ENCODE data around the gene ABCB6. TPM values are rescaled to one million over a fixed set of nuclear protein-coding genes. Genes with fewer than 3 reads are reported as not detected.

Gene ABCB6
- 27.5 and 30.0 TPM in 2 replicates for total RNA-seq
- long read RNA-seq, transcript ABCB6-201 (19 exons, 3,045 nt), result major isoform, 43 of 72 reads
- long read RNA-seq, partial matches to known transcripts, result 11 of 72 reads
- long read RNA-seq, other reads (novel, unspliced or antisense), result 16 of 72 reads

- Mint-ChIP-seq H3K4me1 (ENCODE audit: unreplicated experiment) (peaks cover 25% of the 10 kb centered on the region), H3K9me3 (ENCODE audit: unreplicated experiment) (no peaks in the 10 kb centered on the region), H3K36me3 (ENCODE audit: unreplicated experiment) (peaks cover 29% of the 10 kb centered on the region), H3K27ac (ENCODE audit: unreplicated experiment) (peak within 1 kb of the TSS; percentile 99), H3K27me3 (ENCODE audit: unreplicated experiment) (no peaks in the 10 kb centered on the region), H3K4me3 (ENCODE audit: unreplicated experiment) (peak within 1 kb of the TSS; percentile 83)
- peak; percentile 98 for DNase-seq (ENCODE audit: extremely low spot score, unreplicated experiment)
- TF ChIP-seq, protein P1, sequence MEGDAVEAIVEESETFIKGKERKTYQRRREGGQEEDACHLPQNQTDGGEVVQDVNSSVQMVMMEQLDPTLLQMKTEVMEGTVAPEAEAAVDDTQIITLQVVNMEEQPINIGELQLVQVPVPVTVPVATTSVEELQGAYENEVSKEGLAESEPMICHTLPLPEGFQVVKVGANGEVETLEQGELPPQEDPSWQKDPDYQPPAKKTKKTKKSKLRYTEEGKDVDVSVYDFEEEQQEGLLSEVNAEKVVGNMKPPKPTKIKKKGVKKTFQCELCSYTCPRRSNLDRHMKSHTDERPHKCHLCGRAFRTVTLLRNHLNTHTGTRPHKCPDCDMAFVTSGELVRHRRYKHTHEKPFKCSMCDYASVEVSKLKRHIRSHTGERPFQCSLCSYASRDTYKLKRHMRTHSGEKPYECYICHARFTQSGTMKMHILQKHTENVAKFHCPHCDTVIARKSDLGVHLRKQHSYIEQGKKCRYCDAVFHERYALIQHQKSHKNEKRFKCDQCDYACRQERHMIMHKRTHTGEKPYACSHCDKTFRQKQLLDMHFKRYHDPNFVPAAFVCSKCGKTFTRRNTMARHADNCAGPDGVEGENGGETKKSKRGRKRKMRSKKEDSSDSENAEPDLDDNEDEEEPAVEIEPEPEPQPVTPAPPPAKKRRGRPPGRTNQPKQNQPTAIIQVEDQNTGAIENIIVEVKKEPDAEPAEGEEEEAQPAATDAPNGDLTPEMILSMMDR (IDR thresholded peaks at IDR 0.05), result no peak
Observed at GRCh38 chr2:219218732-219219701, at the start of gene ABCB6. ABCB6 (minus strand) TSS chr2:219218958; CDS start chr2:219218673, 285 bp downstream.

GRCh38 chr2:219268294-219268693 lies 49.5 kb upstream of the ABCB6 start:
- no peak for DNase-seq (ENCODE audit: extremely low spot score, unreplicated experiment)
- no peaks in the 10 kb centered on the region for H3K36me3 Mint-ChIP-seq (ENCODE audit: unreplicated experiment)
- H3K4me1 Mint-ChIP-seq (ENCODE audit: unreplicated experiment), result no peaks in the 10 kb centered on the region
- peaks cover 4% of the 10 kb centered on the region for H3K27me3 Mint-ChIP-seq (ENCODE audit: unreplicated experiment)
- H3K27ac Mint-ChIP-seq (ENCODE audit: unreplicated experiment), result no peak overlapping the region
- TF ChIP-seq, protein P1 (IDR thresholded peaks at IDR 0.05), result no peak
- no peak overlapping the region for H3K4me3 Mint-ChIP-seq (ENCODE audit: unreplicated experiment)
- no peaks in the 10 kb centered on the region for H3K9me3 Mint-ChIP-seq (ENCODE audit: unreplicated experiment)

DNA sequence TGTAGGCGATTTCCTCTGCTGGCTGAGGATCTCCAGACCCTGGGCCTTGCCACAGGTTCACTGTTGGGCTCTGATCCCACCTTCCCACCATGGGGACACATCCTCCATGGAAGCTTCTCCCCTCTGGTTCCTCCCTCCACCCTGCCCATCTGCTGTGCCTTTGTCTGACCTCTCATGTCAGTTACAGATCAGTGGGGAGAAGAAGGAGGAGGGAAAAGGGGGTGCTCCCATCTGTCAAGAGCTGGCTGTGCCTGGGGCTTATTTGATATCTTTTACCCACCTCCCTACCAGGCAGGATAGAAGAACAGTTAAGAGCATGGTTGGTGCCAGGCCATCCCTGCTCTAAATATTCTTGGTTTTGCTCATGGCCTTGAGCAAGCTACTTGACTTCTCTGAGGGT lies 48.1 kb upstream of the ABCB6 start:
- Mint-ChIP-seq H3K4me1 (ENCODE audit: unreplicated experiment) (no peaks in the 10 kb centered on the region), H3K36me3 (ENCODE audit: unreplicated experiment) (no peaks in the 10 kb centered on the region), H3K27ac (ENCODE audit: unreplicated experiment) (no peak overlapping the region), H3K9me3 (ENCODE audit: unreplicated experiment) (no peaks in the 10 kb centered on the region), H3K27me3 (ENCODE audit: unreplicated experiment) (peaks cover 8% of the 10 kb centered on the region), H3K4me3 (ENCODE audit: unreplicated experiment) (no peak overlapping the region)
- no peak for DNase-seq (ENCODE audit: extremely low spot score, unreplicated experiment)
- TF ChIP-seq, protein P1 (IDR thresholded peaks at IDR 0.05), result no peak

DNA sequence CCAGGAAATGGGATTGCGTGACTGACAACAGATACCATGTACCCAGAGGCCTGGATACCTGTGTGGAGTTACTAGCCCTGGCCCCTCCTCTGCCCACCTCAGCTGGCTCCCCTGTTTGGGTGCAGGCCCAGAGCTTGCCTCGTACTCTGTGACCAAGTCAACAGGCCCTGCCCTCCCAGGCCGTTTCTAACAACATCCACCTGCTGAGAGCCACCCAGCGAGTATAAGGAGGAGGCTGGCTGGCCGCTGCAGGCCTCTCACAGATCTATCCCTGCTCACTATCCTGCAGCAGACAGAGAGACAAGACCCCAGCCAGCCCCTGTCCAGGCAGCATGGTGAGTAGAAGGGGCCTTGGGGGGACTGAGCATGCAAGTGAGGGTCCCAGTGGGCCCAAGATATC lies 47.5 kb upstream of the ABCB6 start:
- no peaks in the 10 kb centered on the region for H3K9me3 Mint-ChIP-seq (ENCODE audit: unreplicated experiment)
- H3K27me3 Mint-ChIP-seq (ENCODE audit: unreplicated experiment), result peaks cover 15% of the 10 kb centered on the region
- H3K27ac Mint-ChIP-seq (ENCODE audit: unreplicated experiment), result no peak overlapping the region
- H3K36me3 Mint-ChIP-seq (ENCODE audit: unreplicated experiment), result no peaks in the 10 kb centered on the region
- TF ChIP-seq, protein P1 (IDR thresholded peaks at IDR 0.05), result no peak
- DNase-seq (ENCODE audit: extremely low spot score, unreplicated experiment), result no peak
- no peaks in the 10 kb centered on the region for H3K4me1 Mint-ChIP-seq (ENCODE audit: unreplicated experiment)
- no peak overlapping the region for H3K4me3 Mint-ChIP-seq (ENCODE audit: unreplicated experiment)

All from osteocyte (in vitro differentiated cells).